ENCODE measurements around the gene ZFP36L2. TPM values are rescaled to one million over a fixed set of nuclear protein-coding genes. Genes with fewer than 3 reads are reported as not detected.

The ZFP36L2 gene
- total and polyA plus RNA-seq, 9 of the 15 experiments (the other 6 are each of a cell fraction or from before 2014, with no cell fraction given), result 4.1 to 60.6 (median 20.3) TPM

- TF ChIP-seq XRCC4 (IDR thresholded peaks at IDR 0.05; ENCODE audit: extremely low read depth, insufficient read depth, insufficient read length) (no peak), OTX1 (CRISPR knock-in tag; IDR thresholded peaks at IDR 0.05) (no peak), ZNF23 (CRISPR knock-in tag; IDR thresholded peaks at IDR 0.05) (peak; percentile 63; the same call in 1 of the 2 replicates), HNRNPLL (IDR thresholded peaks at IDR 0.05; ENCODE audit: low read depth, low read length, poor library complexity, severe bottlenecking) (peak; percentile 65), ZNF239 (CRISPR knock-in tag; IDR thresholded peaks at IDR 0.05) (no peak), MEF2D (tag; conservative IDR thresholded peaks at IDR 0.05; ENCODE audit: low read depth) (no peak), JUND (IDR thresholded peaks at IDR 0.05; ENCODE audit: borderline replicate concordance, low read depth, low read length) (peak; percentile 53), JUND (tag; IDR thresholded peaks at IDR 0.05; ENCODE audit: borderline replicate concordance, low read depth, low read length) (peak; percentile 38; the same call in 1 of the 3 replicates), HIVEP1 (CRISPR knock-in tag; IDR thresholded peaks at IDR 0.05) (peak; percentile 71), SAP30 (IDR thresholded peaks at IDR 0.05; ENCODE audit: borderline replicate concordance, insufficient read depth, low read depth, low read length, poor library complexity, severe bottlenecking) (no peak), CTCFL (IDR thresholded peaks at IDR 0.05; ENCODE audit: borderline replicate concordance, insufficient read depth, low read depth, low read length, poor library complexity, severe bottlenecking) (no peak), E2F4 (CRISPR knock-in tag; IDR thresholded peaks at IDR 0.05; ENCODE audit: low read depth) (no peak), HMGN3 (IDR thresholded peaks at IDR 0.05; ENCODE audit: borderline replicate concordance, extremely low read depth, insufficient read length, low read depth, low read length) (peak; percentile 98), ZNF431 (CRISPR knock-in tag; IDR thresholded peaks at IDR 0.05) (no peak), ZNF584 (CRISPR knock-in tag; IDR thresholded peaks at IDR 0.05; ENCODE audit: low read depth) (no peak), ARHGAP35 (IDR thresholded peaks at IDR 0.05; ENCODE audit: partially characterized antibody) (no peak), HES1 (IDR thresholded peaks at IDR 0.05; ENCODE audit: low read depth) (no peak), HNRNPL (IDR thresholded peaks at IDR 0.05; ENCODE audit: low read depth, low read length) (peak; percentile 85), CBX8 (IDR thresholded peaks at IDR 0.05; ENCODE audit: borderline replicate concordance, extremely low read depth, low read depth, low read length, poor library complexity, severe bottlenecking) (no peak), RUNX1 (IDR thresholded peaks at IDR 0.05; ENCODE audit: low read depth) (peak; percentile 62; the same call in 1 of the 2 replicates), ELF4 (CRISPR knock-in tag; IDR thresholded peaks at IDR 0.05) (peak; percentile 70; the same call in 1 of the 2 replicates), KLF1 (tag; IDR thresholded peaks at IDR 0.05) (no peak), TSC22D4 (tag; IDR thresholded peaks at IDR 0.05) (no peak), ZNF444 (CRISPR knock-in tag; IDR thresholded peaks at IDR 0.05) (no peak), PHB (CRISPR knock-in tag; IDR thresholded peaks at IDR 0.05) (no peak)
Measured at GRCh38 chr2:43190311-43191052, 35.9 kb downstream of the ZFP36L2 start (continued).

Measured in K562 (cell line).